Endothelial cell (in vitro differentiated cells): ENCODE results near the gene ADAMTSL1. TPM values are rescaled to one million over a fixed set of nuclear protein-coding genes. Genes with fewer than 3 reads are reported as not detected.

Experiments used
- DNase-seq: peaks from one replicate; pipeline ENCODE4 v3.0.0; 2021; ENCODE audit warnings: low spot score
- H3K27ac Mint-ChIP-seq: one replicate; pipeline ENCODE4 v1.8.0; 2021; ENCODE audit warnings: mixed read lengths, inconsistent platforms; ENCODE audit not compliant: unreplicated experiment
- H3K27me3 Mint-ChIP-seq: one replicate; pipeline ENCODE4 v1.8.0; 2021; ENCODE audit warnings: mild to moderate bottlenecking, moderate library complexity, mixed read lengths, inconsistent platforms; ENCODE audit not compliant: unreplicated experiment
- H3K36me3 Mint-ChIP-seq: one replicate; pipeline ENCODE4 v1.8.0; 2021; ENCODE audit warnings: mild to moderate bottlenecking, low read depth, mixed read lengths, inconsistent platforms; ENCODE audit not compliant: unreplicated experiment
- H3K4me1 Mint-ChIP-seq: one replicate; pipeline ENCODE4 v1.8.0; 2021; ENCODE audit warnings: mild to moderate bottlenecking, mixed read lengths, inconsistent platforms; ENCODE audit not compliant: unreplicated experiment
- H3K4me3 Mint-ChIP-seq: one replicate; pipeline ENCODE4 v1.8.0; 2021; ENCODE audit warnings: mild to moderate bottlenecking, mixed read lengths, inconsistent platforms; ENCODE audit not compliant: unreplicated experiment
- H3K9me3 Mint-ChIP-seq: one replicate; pipeline ENCODE4 v1.8.0; 2021; ENCODE audit warnings: mixed read lengths, inconsistent platforms; ENCODE audit not compliant: unreplicated experiment
- total RNA-seq: library from RNA; stranded (reverse); fragmentation: NEBNext Ultra II Directional; extraction: Animal tissue kit (Norgen Biotek cat#: 25700); gene quantifications from one replicate; pipeline ENCODE4 v1.2.1, GENCODE V29; 2021; ENCODE audit not compliant: unreplicated experiment
- TF ChIP-seq, protein P1 (sequence below): fragments of 200-600 bp; sonication (generic); IDR thresholded peaks from one replicate; pipeline ENCODE4 v1.5.0; 2021; ENCODE audit warnings: antibody characterized with exemption; ENCODE audit not compliant: unreplicated experiment

ADAMTSL1 gene
- total RNA-seq, 1 donor from 2014 or later = 18.2 TPM

DNA sequence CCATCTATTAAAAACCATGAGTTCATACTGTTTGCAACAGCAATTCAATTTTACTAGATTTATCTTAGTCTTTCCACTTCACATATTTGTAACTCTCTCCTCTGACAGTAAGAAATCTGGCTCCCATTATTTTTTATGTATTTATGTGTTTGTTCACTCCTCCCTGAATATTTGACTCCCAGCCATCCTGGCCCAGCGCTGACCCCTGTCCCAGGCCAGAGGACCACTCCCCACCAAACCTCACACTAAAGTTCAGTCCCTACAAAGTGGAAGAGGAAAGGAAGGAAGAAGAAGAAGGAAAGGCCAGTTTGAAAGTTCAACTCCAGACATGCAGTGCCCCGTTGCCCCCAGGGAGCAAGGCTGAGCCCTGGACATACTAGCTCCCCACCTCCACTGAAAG is 271.8 kb downstream of the ADAMTSL1 start:
- H3K27me3 Mint-ChIP-seq = peaks cover 1% of the 10 kb centered on the region
- H3K27ac Mint-ChIP-seq = no peak overlapping the region
- no peaks in the 10 kb centered on the region for H3K36me3 Mint-ChIP-seq
- H3K4me3 Mint-ChIP-seq = no peak overlapping the region
- DNase-seq = no peak
- H3K9me3 Mint-ChIP-seq = no peaks in the 10 kb centered on the region
- TF ChIP-seq, protein P1, sequence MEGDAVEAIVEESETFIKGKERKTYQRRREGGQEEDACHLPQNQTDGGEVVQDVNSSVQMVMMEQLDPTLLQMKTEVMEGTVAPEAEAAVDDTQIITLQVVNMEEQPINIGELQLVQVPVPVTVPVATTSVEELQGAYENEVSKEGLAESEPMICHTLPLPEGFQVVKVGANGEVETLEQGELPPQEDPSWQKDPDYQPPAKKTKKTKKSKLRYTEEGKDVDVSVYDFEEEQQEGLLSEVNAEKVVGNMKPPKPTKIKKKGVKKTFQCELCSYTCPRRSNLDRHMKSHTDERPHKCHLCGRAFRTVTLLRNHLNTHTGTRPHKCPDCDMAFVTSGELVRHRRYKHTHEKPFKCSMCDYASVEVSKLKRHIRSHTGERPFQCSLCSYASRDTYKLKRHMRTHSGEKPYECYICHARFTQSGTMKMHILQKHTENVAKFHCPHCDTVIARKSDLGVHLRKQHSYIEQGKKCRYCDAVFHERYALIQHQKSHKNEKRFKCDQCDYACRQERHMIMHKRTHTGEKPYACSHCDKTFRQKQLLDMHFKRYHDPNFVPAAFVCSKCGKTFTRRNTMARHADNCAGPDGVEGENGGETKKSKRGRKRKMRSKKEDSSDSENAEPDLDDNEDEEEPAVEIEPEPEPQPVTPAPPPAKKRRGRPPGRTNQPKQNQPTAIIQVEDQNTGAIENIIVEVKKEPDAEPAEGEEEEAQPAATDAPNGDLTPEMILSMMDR = no peak
- H3K4me1 Mint-ChIP-seq = no peaks in the 10 kb centered on the region

- H3K36me3 Mint-ChIP-seq = no peaks in the 10 kb centered on the region
- no peak overlapping the region for H3K4me3 Mint-ChIP-seq
- no peaks in the 10 kb centered on the region for H3K9me3 Mint-ChIP-seq
- H3K27ac Mint-ChIP-seq = no peak overlapping the region
- TF ChIP-seq, protein P1 = no peak
- DNase-seq = no peak
- H3K4me1 Mint-ChIP-seq = no peaks in the 10 kb centered on the region
- peaks cover 1% of the 10 kb centered on the region for H3K27me3 Mint-ChIP-seq
Measured at GRCh38 chr9:18746631-18747030, 272.7 kb downstream of the ADAMTSL1 start.

DNA sequence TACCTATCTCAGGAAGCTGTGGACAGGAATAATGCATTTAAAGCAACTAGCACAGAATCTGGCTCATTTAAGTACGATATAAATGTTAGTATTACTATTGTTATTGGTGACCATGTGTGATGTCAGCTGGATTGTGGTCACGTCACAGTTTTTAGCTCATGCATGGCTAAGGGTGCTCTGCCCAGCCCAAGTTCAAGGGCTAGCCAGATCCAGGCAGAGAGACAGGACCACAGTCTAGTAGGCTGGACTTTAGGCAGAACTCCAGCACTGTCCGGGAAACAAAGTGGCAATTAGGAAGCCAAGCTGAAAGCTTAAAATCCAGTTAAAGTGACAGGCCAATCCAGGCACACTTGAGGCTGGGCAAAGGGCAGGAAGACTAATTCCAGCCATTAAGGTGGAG is 273.6 kb downstream of the ADAMTSL1 start:
- H3K27ac Mint-ChIP-seq = no peak overlapping the region
- no peak overlapping the region for H3K4me3 Mint-ChIP-seq
- peaks cover 1% of the 10 kb centered on the region for H3K27me3 Mint-ChIP-seq

GRCh38 chr9:18748251-18748701 is 274.3 kb downstream of the ADAMTSL1 start:
- H3K27ac Mint-ChIP-seq = no peak overlapping the region
- H3K36me3 Mint-ChIP-seq = no peaks in the 10 kb centered on the region
- peaks cover 1% of the 10 kb centered on the region for H3K27me3 Mint-ChIP-seq
- no peak for DNase-seq
- H3K9me3 Mint-ChIP-seq = no peaks in the 10 kb centered on the region
- TF ChIP-seq, protein P1 = no peak
- no peaks in the 10 kb centered on the region for H3K4me1 Mint-ChIP-seq
- H3K4me3 Mint-ChIP-seq = no peak overlapping the region

More for the DNA sequence above, 273.6 kb downstream of the ADAMTSL1 start:
- TF ChIP-seq, protein P1 = no peak
- Mint-ChIP-seq H3K36me3 (no peaks in the 10 kb centered on the region), H3K4me1 (no peaks in the 10 kb centered on the region), H3K9me3 (no peaks in the 10 kb centered on the region)
- no peak for DNase-seq

DNA sequence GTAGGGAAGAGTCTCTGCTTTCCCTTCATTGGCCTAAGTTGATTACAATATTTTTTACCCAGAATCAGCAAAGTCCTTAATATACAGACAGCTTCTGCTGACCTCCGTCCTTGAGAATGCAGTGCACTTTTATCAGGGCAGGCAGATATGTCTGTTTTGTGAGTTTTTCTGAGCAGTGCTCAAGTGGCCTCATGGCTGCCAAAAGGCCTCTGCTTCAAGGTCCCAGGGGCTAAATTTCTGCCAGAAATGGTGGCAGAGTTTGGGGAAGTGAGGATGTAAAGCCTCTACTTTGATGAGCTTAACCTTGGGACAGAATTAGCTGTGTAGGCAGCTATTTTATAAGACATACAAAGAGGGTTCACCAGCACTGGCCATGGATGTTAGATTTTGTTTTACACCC is 275.8 kb downstream of the ADAMTSL1 start:
- peaks cover 1% of the 10 kb centered on the region for H3K27me3 Mint-ChIP-seq
- H3K4me1 Mint-ChIP-seq = no peaks in the 10 kb centered on the region
- no peak overlapping the region for H3K27ac Mint-ChIP-seq
- TF ChIP-seq, protein P1 = no peak
- DNase-seq = no peak
- H3K36me3 Mint-ChIP-seq = no peaks in the 10 kb centered on the region
- H3K4me3 Mint-ChIP-seq = no peak overlapping the region
- H3K9me3 Mint-ChIP-seq = no peaks in the 10 kb centered on the region
